Retinal pigment epithelial cell (primary cell): ENCODE data around the gene CDC7.

Experiments used
- DNase-seq: peaks from one replicate; pipeline ENCODE4 v3.0.0-alpha.2; 2010; ENCODE audit warnings: low read depth
- H3K4me3 ChIP-seq: 2 replicates; pipeline ENCODE4 v1.5.1; 2011; ENCODE audit warnings: mild to moderate bottlenecking, low read length, control low read depth, moderate library complexity
- CTCF ChIP-seq: conservative IDR thresholded peaks from 2 replicates; pipeline ENCODE4 v1.5.1; 2011; ENCODE audit warnings: low read depth, low read length, control low read depth, inconsistent platforms

CDC7 gene

DNA sequence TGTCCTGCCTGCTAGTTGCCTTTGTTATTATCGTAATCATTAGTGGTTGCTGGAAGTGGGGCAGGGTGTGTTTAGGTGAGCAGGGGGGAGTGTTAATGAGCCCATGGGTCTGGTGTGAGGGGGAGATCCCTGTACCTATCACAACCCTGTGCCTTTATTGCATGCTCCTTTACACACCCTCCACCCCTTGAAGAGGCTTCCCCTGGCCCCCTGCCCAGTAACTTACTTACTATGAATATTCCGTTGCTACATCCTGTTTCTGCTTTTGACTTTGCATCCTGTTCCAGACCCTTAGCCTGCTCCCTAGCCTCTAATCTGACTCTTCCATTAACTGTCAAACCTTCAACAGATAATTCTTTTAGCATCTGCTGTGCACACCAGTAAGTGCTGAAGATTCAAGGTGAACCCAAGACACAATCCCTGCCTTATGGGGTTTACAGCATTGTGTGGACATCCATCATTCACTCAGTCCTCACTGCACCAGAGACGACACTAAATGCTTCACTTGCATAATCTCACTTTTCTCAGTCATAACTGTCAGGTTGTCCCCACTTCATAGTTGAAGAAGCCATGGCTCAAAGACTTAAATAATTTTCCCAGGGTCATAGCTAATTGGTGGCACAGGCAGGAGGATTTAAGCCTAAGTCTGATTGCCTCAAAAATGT is 47.9 kb downstream of the CDC7 start:
- no peak overlapping the region for H3K4me3 ChIP-seq
- TF ChIP-seq CTCF = no peak
- DNase-seq = no peak

DNA sequence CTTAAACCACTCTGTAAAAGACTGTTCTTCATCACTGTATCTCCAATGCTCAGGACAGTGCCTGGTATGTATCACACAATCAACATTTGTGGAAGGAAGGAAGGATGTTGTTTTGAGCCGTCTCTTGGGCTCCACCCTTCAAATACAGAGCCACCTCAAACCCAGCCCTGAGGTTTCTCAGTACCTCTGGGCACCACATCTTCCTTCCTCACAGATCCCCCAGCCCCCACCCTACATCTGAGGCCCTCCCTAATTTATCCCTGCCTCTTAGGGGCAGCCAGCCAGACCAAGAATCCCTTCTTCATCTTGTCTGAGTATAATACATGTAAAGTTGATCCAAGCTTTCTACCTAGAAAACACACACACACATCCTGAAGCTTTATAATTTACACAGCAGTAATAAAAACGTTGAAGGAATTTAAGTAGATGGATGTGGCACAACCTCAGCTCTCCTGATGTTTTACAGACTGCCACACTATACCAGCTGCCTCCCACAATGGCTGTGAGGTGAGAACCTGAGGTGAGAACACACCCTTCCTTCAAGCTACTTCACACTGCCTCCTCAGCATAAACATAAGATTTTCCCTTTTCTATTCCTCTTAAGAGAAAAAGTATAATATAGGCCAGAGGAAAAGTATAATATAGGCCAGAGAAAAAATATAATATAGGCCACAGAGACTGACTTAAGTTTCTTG is 48.5 kb downstream of the CDC7 start:
- no peak for TF ChIP-seq CTCF
- no peak overlapping the region for H3K4me3 ChIP-seq
- no peak for DNase-seq

DNA sequence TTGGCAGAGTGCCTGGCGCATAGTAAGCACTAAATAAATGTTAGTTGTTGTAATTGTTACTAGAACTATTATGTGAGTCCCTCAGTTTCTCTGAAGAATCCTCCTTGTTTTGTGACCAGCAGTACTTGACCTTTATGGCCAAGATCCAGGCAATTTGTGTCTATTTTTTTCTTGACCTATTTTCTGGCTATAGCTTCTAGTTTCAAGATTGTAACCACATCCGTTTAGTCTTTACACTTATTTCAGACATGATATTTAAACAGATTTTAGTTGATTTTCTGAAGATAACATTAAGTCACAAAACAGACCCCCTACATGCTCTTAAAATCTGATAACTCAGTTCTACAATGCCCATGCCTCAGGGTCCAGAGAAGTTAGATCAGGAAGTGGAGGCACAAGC is 50.3 kb downstream of the CDC7 start:
- no peak for DNase-seq
- no peak for TF ChIP-seq CTCF
- no peak overlapping the region for H3K4me3 ChIP-seq

DNA sequence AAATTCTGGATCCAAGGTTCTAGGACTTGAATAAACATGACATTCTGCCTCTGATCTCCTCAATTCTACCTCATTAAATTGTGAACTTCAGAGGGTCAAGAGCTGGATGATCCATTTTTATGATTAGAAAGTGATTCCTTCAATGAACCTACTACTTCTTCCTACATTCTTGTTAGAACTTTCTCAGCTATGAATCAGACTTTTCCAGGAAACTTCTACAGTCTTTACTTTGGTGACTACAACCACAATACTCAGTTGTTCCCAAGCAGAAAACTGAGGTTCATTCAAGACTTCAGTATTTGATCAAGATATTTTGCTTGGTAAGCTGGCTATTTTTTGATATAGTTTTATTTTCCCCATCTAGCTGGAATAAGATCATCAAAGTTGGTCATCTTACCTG is 51.4 kb downstream of the CDC7 start:
- TF ChIP-seq CTCF = no peak
- no peak for DNase-seq
- H3K4me3 ChIP-seq = no peak overlapping the region

DNA sequence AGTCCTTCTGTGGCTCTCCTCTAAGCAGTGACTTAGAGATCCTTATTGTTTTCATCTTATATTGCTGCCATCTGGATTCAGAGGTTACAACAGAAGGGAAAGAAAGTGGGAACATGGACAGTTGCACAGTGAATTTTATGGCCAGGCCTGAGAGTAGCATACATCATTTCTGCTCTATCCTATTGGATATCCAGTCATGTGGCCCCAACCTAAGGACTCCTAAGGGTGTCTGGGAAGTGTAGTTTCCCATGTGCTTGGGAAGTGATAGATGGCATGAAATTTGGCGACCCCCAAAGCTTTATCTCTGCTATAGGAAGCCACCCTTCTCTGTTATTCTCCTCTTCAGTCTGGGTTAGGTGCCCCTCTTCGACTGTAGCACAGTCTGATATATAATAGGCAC is 51.9 kb downstream of the CDC7 start:
- no peak for TF ChIP-seq CTCF
- no peak for DNase-seq
- no peak overlapping the region for H3K4me3 ChIP-seq

- no peak overlapping the region for H3K4me3 ChIP-seq
- no peak for TF ChIP-seq CTCF
- no peak for DNase-seq
Measured at GRCh38 chr1:91553177-91553591, 52.5 kb downstream of the CDC7 start.

- no peak overlapping the region for H3K4me3 ChIP-seq
Measured at GRCh38 chr1:91555074-91555730, 54.6 kb downstream of the CDC7 start.

More at GRCh38 chr1:91555074-91555730, 54.6 kb downstream of the CDC7 start:
- DNase-seq = no peak
- TF ChIP-seq CTCF = peak; percentile 52
